ACC112 (cell line): Measurements from ENCODE around the gene JCHAIN.
A peak's percentile ranks its signal among the peaks of the same experiment; 100 is the strongest.
"Not testable (repeated sequence)": the region's sequence is repeated elsewhere in the genome, so short reads cannot be mapped to it uniquely, and the experiment has no call there.

Source experiments
- H2AFZ ChIP-seq: fragments of 200-600 bp; sonication (generic); one replicate; pipeline ENCODE4 v1.6.0; 2017; ENCODE audit warnings: antibody characterized with exemption, low read length; ENCODE audit not compliant: unreplicated experiment
- H3K27ac ChIP-seq: fragments of 200-600 bp; sonication (generic); 2 replicates; pipeline ENCODE4 v1.5.1; 2014; ENCODE audit warnings: low read depth, mild to moderate bottlenecking, antibody characterized with exemption, low read length, moderate library complexity
- H3K27me3 ChIP-seq: fragments of 200-600 bp; sonication (generic); 2 replicates; pipeline ENCODE4 v1.6.1; 2014; ENCODE audit warnings: mild to moderate bottlenecking, antibody characterized with exemption, low read length, moderate library complexity, mixed read lengths; ENCODE audit not compliant: insufficient read depth
- H3K36me3 ChIP-seq: fragments of 200-600 bp; sonication (generic); 2 replicates; pipeline ENCODE4 v1.6.1; 2016; ENCODE audit warnings: mild to moderate bottlenecking, antibody characterized with exemption, low read length, moderate library complexity, mixed read lengths; ENCODE audit not compliant: insufficient read depth
- H3K4me1 ChIP-seq: fragments of 200-600 bp; sonication (generic); one replicate; pipeline ENCODE4 v1.6.1; 2016; ENCODE audit warnings: low read length, mixed read lengths; ENCODE audit not compliant: insufficient read depth, unreplicated experiment, control insufficient read depth
- H3K4me3 ChIP-seq: fragments of 200-600 bp; sonication (generic); 2 replicates; pipeline ENCODE4 v1.5.1; 2014; ENCODE audit warnings: mild to moderate bottlenecking, low read depth, low read length
- H3K79me2 ChIP-seq: fragments of 200-600 bp; sonication (generic); one replicate; pipeline ENCODE4 v1.6.0; 2016; ENCODE audit warnings: low read length; ENCODE audit not compliant: control insufficient read depth, unreplicated experiment, insufficient read depth

The JCHAIN gene

DNA sequence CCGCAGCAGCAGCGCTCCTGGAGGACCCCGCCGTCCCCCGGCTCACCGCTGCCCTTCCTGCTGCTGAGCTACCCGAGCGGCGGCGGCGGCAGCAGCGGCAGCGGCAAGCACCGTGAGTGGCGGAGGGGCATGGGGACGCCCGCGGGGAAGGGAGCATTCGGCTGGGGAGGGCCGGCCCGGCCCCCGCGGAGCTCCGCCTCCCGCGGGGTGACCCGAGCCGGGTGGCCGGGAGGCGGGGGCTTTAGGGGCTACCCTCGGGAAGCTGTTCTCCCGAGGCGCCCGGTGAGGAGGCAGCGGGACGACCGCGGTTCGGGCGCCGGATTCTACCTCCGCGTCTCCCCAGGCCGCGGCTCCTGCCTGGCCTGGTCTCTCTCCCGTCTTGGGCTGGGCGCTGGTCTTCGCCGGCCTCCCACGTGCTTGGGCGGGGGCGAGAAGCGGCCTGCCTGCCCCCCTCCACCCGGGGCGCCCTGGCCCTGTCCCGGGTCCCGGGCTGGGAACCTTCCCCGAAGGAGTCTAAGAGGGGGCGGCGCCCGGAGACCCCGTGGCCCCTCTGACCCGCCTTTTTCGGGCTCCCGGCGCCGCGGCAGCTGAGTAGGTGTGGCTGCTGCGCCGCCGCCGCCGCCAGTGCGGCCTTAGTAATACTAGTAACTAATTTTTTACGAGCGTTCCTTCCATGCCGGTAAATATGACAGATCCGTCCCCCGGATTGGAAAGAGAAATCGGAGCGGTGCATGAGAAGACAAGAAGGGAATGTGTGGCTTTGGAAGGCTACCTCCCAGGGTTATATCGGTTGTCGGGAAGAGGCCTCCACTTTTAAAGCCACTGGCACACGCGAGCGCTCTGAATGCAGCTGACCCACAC, 39.1 kb upstream of the JCHAIN start:
- peaks cover 11% of the 10 kb centered on the region for H3K4me1 ChIP-seq
- no peaks in the 10 kb centered on the region for H3K36me3 ChIP-seq
- H3K79me2 ChIP-seq, result peaks cover 20% of the 10 kb centered on the region
- no peaks in the 10 kb centered on the region for H3K27me3 ChIP-seq
- peak overlapping the region; percentile 82 for H3K4me3 ChIP-seq
- peak overlapping the region; percentile 89 for H2AFZ ChIP-seq
- peak overlapping the region; percentile 65 for H3K27ac ChIP-seq

DNA sequence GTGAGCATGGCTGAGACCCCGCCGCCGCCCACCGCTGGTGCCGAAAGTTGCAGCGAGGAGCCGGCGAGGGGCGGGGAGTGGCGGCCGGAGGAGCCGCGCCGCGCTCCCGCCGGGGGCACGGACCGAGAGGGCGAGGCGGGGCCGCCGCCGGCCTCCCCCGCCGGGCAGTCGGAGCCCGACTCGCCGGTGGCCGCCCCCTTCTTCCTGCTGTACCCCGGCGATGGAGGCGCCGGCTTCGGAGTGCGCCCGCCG, 38.5 kb upstream of the JCHAIN start:
- Histone ChIP-seq H3K4me1 (peaks cover 11% of the 10 kb centered on the region), H3K27me3 (no peaks in the 10 kb centered on the region), H2AFZ (peak overlapping the region; percentile 89), H3K4me3 (peak overlapping the region; percentile 82), H3K79me2 (peaks cover 20% of the 10 kb centered on the region), H3K27ac (peak overlapping the region; percentile 65; the same call in 1 of the 2 replicates), H3K36me3 (no peaks in the 10 kb centered on the region)

DNA sequence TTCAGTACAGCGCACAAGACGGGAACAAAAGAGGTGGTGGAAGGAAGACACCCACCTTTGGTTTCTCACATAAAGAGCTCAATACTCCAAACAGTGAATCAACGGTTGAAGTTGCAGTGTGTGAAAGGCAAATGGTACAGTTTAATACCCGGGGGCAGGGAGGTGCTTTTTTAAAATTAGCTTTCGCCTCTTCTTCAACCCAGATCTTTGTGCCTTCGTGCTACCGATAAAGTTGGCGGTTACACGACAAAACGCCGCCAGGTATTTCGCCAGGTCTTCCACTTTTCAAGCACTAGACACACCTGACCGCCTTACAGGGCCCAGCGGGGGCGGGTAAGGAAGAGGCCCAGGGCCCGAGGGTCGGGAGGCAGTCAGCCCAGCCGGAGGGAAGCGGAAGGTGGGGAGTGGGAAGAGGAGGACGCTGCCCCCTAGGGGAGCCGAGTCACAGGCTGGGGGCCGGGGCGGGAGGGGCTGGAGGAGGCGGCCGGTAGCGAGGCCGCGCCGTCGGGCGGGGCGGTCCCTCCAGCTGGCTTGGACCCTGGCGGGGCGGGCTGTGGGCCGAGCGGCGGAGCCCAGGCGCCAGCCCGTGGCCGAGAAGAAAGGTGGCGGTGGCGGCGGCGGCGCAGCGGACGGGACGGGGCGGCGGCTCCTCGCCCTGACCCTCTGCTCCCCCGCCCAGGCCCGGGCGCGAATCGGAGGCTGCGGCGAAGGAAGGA, 38.1 kb upstream of the JCHAIN start:
- Histone ChIP-seq H3K4me1 (peaks cover 11% of the 10 kb centered on the region), H3K4me3 (peak overlapping the region; percentile 82), H3K27ac (peak overlapping the region; percentile 65), H3K27me3 (no peaks in the 10 kb centered on the region), H2AFZ (peak overlapping the region; percentile 89), H3K36me3 (no peaks in the 10 kb centered on the region), H3K79me2 (peaks cover 19% of the 10 kb centered on the region)

DNA sequence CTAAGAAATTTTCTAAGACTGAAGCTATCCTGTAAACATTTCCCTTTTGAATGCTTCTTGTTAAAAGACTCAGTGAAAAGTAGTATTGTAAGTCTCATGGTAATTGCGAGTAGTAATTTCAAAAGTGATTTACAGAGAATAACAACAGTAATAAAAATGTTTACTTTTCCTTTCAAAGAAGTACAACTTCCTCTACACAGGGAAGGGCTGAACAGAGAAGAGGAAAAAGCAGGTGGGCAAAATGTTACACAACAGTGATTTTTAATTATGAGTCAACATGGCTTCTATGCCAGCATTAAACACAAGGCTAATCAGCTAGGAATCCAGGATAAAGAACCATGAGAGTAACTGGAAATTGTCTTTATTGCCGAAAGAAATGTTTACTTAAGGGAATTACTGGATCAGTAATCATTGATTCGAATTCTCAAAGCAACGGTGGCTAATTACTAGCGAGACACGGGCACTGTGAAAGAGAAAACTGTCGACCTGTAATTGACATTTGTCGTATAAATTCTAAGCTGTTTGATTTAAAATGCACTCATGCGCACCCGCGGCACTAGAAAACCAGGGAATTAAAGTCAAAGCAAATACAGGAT, 37.4 kb upstream of the JCHAIN start:
- Histone ChIP-seq H3K4me3 (peak overlapping the region; percentile 82), H3K27ac (peak overlapping the region; percentile 54), H2AFZ (peak overlapping the region; percentile 89), H3K36me3 (no peaks in the 10 kb centered on the region), H3K4me1 (peaks cover 11% of the 10 kb centered on the region), H3K79me2 (peaks cover 17% of the 10 kb centered on the region), H3K27me3 (no peaks in the 10 kb centered on the region)

DNA sequence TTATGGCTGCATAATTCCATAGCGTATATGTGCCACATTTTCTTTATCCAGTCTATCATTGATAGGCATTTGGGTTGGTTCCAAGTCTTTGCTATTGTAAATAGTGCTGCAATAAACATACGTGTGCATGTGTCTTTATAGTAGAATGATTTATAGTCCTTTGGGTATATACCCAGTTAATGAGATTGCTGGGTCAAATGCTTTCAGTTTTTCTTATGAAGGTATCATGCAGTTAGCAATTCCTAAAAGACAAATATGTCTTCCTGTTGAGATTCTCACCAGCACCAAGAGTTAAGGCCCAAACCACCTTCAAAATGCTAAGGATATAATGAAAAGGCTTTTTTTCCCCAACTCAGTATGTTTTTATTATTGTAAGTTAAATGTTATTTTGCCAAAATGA, 36.3 kb upstream of the JCHAIN start:
- H3K27me3 ChIP-seq, H3K36me3 ChIP-seq, H3K4me3 ChIP-seq, H3K27ac ChIP-seq, H3K79me2 ChIP-seq, H2AFZ ChIP-seq: not testable (repeated sequence)
- H3K4me1 ChIP-seq, result peaks cover 11% of the 10 kb centered on the region

DNA sequence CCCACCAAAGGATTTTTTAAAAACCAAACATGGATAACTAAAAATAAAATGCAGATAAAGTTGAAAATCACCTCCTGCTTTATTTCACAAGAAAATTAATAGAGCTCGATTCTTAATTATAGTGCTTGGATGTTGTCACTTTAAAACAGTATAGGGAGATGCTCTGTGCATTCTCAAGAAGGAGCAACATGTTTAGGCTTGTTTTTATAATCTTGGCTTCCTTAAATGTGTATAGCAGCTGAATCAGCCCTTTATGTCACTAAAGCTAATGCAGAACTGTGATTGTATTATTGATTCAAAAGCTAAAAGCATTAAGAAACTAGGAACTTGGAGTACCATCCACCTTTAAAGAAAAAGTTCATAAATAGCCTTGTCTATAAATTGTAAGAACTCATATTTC, 35.0 kb upstream of the JCHAIN start:
- no peak overlapping the region for H3K4me3 ChIP-seq
- no peaks in the 10 kb centered on the region for H3K27me3 ChIP-seq
- H3K36me3 ChIP-seq, result no peaks in the 10 kb centered on the region
- no peaks in the 10 kb centered on the region for H3K79me2 ChIP-seq
- no peak overlapping the region for H2AFZ ChIP-seq
- H3K27ac ChIP-seq, result no peak overlapping the region
- peaks cover 7% of the 10 kb centered on the region for H3K4me1 ChIP-seq

DNA sequence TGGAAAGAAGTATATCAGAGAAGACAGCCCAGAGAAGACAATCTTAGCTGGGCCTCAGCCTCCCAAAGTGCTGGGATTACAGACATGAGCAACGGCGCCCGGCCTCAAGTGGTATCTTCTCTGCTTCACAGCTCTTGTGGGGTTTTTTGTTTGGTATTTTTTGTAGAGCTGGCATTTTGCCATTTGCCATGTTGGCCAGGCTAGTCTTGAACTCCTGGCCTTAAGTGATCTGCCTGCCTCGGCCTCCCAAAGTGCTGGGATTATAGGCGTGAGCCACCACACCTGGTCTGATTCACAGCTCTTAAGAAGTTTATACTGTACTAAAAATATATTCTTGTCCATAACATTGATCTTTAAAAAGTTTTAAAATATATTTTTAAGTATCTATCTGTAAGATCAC, 34.4 kb upstream of the JCHAIN start:
- no peak overlapping the region for H3K27ac ChIP-seq

DNA sequence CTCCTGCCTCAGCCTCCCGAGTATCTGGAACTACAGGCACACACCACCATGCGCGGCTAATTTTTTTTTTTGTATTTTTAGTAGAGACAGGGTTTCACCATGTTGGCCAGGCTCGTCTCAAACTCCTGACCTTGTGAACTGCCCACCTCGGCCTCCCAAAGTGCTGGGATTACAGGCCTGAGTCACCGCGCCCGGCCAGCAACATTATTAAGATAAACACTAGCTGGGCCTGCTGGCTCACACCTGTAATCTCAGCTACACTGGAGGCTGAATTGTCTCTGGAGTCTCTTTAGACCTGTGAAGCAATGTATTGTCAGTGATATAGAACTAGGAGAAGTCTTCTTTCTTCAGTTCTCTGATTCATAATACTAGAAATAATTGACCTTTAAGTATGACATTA, 32.1 kb upstream of the JCHAIN start:
- not testable (repeated sequence) for H2AFZ ChIP-seq, H3K27ac ChIP-seq, H3K27me3 ChIP-seq, H3K4me3 ChIP-seq, H3K36me3 ChIP-seq, H3K4me1 ChIP-seq, H3K79me2 ChIP-seq

More for the DNA sequence above, 34.4 kb upstream of the JCHAIN start:
- Histone ChIP-seq H3K4me1 (peaks cover 7% of the 10 kb centered on the region), H3K36me3 (no peaks in the 10 kb centered on the region), H2AFZ (no peak overlapping the region), H3K4me3 (no peak overlapping the region), H3K27me3 (no peaks in the 10 kb centered on the region), H3K79me2 (no peaks in the 10 kb centered on the region)

DNA sequence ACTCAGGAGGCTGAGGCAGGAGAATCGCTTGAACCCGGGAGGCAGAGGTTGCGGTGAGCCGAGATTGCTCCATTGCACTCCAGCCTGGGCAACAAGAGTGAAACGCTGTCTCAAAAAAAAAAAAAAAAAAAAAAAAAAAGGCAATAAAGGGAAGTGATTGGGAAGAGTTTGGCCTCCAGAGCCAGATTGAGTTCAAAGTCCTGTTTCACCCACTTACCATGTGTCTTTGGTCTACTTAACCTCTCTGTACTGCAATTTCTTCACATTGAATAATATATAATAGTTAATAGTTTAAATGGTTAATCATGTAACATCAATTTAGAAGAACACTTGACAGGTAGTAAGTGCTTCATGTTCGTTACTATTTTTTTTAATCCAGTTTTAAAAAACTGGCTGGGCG, 28.3 kb upstream of the JCHAIN start:
- Histone ChIP-seq H3K4me1 (peaks cover 11% of the 10 kb centered on the region), H3K79me2 (peaks cover 20% of the 10 kb centered on the region)
- not testable (repeated sequence) for H3K36me3 ChIP-seq, H3K27ac ChIP-seq, H3K4me3 ChIP-seq, H2AFZ ChIP-seq, H3K27me3 ChIP-seq

DNA sequence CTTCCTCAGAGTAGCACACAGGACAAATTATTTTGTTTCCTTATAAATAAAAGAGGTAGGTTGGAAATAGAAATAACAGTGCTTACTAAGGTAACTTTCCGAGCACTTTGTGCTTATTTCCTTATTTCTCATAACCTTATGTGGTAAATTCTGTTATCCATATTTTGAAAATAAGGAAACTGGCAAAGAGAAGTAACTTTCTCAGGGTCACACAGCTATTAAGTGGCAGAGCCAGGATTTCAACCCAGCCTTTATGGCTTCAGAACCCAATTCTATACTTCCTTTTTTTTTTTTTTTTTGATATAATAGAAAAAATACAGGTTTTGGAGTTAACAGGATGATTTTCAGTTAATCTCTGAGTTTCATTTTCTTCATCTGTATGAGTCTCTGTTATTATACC, 25.4 kb upstream of the JCHAIN start:
- Histone ChIP-seq H3K79me2 (peaks cover 33% of the 10 kb centered on the region), H3K27ac (no peak overlapping the region), H3K4me1 (peaks cover 17% of the 10 kb centered on the region), H2AFZ (no peak overlapping the region), H3K36me3 (peaks cover 4% of the 10 kb centered on the region; the same call in 1 of the 2 replicates), H3K27me3 (no peaks in the 10 kb centered on the region), H3K4me3 (no peak overlapping the region; the same call in 1 of the 2 replicates)
